GM19468 (cell line): Measurements from ENCODE around the gene FBXO44.

Experiments used
- ATAC-seq: cut with Tn5 transposase; IDR thresholded peaks from one replicate; pipeline ENCODE4 v1.9.1; 2021; ENCODE audit warnings: mild to moderate bottlenecking, moderate library complexity, moderate number of reproducible peaks; ENCODE audit not compliant: unreplicated experiment; ENCODE audit errors: extremely low read depth

Gene FBXO44

GRCh38 chr1:11704691-11705475 is 50.2 kb downstream of the FBXO44 start:
- no peak for ATAC-seq

GRCh38 chr1:11705596-11705995 is 50.9 kb downstream of the FBXO44 start:
- no peak for ATAC-seq

GRCh38 chr1:11706292-11706691 is 51.6 kb downstream of the FBXO44 start:
- no peak for ATAC-seq

- no peak for ATAC-seq
These were observed 53.1 kb downstream of the FBXO44 start for GRCh38 chr1:11707621-11708276.

GRCh38 chr1:11708554-11709350 is 54.1 kb downstream of the FBXO44 start:
- no peak for ATAC-seq

- ATAC-seq: no peak
These were observed 56.8 kb downstream of the FBXO44 start for GRCh38 chr1:11711490-11711889.

GRCh38 chr1:11712285-11712684 is 57.6 kb downstream of the FBXO44 start:
- no peak for ATAC-seq
